ENCODE results near the gene PITPNC1.
A peak's percentile ranks its signal among the peaks of the same experiment; 100 is the strongest.
"Not testable (repeated sequence)": the region's sequence is repeated elsewhere in the genome, so short reads cannot be mapped to it uniquely, and the experiment has no call there.

PITPNC1 gene

GRCh38 chr17:67467500-67468455 lies 90.7 kb downstream of the PITPNC1 start:
- no peak for DNase-seq

GRCh38 chr17:67469208-67469980 lies 92.3 kb downstream of the PITPNC1 start:
- DNase-seq, result no peak

GRCh38 chr17:67470163-67470562 lies 93.1 kb downstream of the PITPNC1 start:
- DNase-seq, result no peak

- DNase-seq, result no peak
Observed at GRCh38 chr17:67471118-67471517, 94.0 kb downstream of the PITPNC1 start.

DNA sequence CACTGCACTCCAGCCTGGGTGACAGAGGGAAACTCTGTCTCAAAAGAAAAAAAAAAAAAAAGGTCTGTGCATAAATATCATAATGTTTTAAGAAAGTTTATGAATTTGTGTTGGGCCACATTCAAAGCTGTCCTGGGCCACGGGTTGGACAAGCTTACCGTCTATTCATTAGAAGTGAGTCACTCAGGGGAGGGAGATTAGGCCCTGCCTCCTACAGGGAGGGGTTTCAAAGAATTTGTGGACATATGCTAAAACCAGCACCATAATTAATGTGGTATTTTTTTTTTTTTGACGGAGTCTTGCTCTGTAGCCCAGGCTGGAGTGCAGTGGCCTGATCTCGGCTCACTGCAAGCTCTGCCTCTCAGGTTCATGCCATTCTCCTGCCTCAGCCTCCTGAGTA lies 95.5 kb downstream of the PITPNC1 start:
- DNase-seq, result not testable (repeated sequence)

- DNase-seq, result no peak
Observed at GRCh38 chr17:67474081-67474661, 97.1 kb downstream of the PITPNC1 start.

DNA sequence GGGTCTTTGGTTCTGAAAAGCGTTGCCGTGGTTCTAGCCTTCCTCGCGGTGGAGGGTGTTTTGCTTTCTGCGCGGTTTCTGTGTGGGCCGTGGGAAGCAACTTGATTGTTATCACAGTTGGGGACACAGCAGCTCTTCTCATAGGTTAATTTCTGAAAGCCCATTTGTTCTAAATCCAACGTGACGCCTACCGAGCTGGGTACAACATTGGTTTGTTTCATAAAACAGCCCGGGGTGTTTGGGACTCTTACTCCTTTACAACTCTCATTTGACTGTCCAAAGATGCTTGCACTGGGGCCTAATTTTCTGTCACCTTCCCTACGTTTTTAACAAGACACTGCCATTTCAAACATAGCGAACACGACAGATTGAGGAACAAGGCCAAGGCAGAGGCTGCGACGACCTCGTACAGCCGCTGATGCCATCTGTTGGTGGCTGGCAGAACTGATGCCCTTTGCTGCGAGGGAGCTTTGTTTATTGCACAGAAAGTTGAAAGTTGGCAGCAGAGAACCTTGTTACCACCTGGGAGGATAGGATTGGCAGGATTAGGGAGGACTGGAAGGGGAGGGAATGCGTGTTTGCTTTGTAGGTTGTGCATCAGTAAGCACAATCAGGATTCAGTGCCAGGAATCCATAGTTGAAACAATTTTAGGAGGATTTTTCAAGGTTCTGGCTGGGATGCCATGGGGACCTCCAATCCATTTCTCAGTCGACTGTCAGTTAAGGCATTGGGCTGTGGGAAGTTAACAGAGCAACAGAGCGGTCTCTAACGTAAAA lies 98.3 kb downstream of the PITPNC1 start:
- peak; percentile 26 for DNase-seq

GRCh38 chr17:67476787-67477335 lies 99.8 kb downstream of the PITPNC1 start:
- no peak for DNase-seq

DNA sequence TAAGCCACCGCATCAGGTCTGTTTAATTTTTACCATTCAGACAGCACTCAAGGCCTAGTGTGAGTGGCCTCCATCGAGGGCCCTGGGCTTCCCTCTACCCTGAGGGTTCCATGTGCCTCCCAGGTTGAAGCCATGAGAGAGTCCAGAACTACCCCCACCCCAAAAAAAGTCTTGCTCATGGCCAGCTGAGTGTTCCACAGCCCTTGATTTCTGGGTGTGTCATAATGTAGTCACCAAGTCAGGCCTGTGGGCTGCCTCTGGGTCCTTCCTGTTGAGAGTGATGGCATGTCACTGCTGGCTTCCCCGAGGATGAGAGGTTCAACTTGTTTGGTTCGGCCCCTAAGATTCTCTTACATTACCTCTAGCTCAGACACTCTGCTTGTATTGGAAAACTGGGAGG lies 100.6 kb downstream of the PITPNC1 start:
- no peak for DNase-seq

DNA sequence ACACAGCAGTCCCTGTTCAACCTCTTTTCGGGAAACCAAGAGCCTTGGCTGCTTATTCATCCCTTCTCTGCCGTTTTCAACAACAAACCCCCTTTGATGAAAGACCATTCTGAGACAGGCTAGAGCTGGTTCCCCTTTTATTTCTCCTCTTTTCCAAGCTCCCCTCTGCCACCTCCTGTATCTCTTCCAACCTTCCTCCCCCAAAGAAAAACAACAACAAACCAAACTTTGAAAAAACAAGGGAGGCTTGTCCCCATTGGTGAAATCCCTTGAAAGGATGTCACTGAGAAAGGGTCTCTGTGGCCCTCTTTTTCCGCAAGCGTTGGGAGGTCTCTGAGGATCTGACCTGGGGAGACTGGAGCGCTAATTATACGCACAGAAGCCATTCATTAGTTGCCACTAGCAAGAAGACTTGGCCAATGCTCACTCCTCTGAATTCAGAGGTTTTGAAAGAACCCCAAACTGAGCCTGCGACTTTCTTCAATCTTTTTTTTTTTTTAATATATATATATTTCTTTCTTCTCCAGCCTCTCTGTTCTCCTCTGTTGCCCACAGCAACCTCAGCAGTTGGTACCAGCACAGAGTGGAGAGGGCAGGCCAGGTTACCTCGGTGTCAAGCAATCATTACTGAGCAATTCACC lies 101.4 kb downstream of the PITPNC1 start:
- DNase-seq, result no peak

GRCh38 chr17:67479148-67479547 lies 102.1 kb downstream of the PITPNC1 start:
- DNase-seq, result no peak

- DNase-seq, result not testable (repeated sequence)
Observed at GRCh38 chr17:67480959-67481358, 103.9 kb downstream of the PITPNC1 start.

DNA sequence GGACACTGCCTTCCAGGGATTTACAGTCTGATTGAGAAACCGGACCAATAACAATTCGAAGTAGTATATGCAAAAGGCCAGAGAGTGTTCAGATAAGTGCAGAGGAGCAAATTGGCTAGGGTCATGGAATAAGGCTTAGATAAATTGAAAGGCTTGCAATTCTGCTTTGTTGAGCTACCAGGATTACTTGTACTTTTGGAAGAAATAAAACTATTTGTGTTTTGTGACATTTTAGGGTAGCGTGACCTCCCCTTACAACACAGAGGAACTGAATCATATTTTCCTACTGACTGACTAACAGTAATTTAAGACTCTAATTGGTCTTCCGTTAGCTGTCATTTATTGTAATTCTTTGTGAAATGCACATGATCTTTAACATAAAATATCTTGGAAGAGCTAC lies 104.7 kb downstream of the PITPNC1 start:
- peak; percentile 68 for DNase-seq

GRCh38 chr17:67482764-67483163 lies 105.7 kb downstream of the PITPNC1 start:
- no peak for DNase-seq

GRCh38 chr17:67484261-67484660 lies 107.2 kb downstream of the PITPNC1 start:
- DNase-seq, result no peak

- no peak for DNase-seq
Observed at GRCh38 chr17:67485666-67486065, 108.6 kb downstream of the PITPNC1 start.

DNA sequence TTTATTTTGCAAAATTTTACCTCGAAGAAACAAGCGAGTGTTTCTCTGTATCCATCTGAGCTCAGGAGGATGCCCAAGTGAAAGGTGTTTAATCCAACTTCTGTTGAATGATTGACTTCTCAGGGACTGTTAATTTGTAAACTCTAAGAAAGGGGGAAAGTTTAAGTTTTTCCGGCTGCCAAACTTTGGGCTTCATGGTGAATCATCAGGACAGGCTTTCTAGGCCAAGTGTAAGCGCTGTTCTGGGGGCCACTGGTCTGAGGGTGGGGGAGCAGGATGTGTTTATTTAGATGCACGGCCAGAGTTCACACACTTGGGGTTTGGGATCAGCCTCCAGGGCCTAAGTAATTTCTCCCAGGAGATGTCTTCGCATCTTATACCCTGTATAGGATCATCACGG lies 110.4 kb downstream of the PITPNC1 start:
- DNase-seq, result no peak

DNA sequence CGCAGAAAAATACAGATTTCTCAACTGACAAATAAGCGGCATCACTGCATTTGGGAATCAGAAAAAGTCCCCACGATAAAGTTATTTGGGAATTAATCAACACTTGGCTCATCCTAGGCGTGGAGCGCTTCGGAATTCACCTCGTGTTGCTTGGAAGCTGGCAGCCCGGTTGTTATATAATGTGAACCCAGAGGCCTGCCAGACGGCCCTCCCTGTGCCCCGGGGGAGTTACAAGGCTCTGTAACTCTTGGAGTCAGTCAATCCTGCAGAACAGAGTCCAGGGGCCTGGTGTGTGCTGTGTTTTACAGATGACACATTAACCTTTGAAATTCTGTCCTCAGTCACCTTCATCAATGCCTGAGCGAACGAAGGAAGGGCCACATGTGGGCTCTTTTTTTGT lies 111.1 kb downstream of the PITPNC1 start:
- no peak for DNase-seq

DNA sequence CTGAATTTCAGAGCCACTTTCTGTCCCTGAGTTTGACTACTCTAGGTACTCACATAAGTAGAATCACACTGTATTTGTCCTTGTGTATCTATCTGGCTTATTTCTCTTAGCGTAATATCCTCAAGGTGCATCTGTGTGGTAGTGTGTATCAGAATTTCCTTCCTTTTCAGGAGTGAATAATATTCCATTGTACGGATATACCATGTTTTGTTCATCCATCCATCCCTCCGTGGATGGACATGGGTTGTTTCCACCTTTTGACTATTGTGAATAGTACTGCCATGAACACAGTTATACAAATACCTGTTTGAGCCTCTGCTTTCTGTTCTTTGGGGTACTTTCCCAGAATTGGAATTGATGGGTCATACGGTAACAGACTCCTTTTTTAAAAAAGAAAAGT lies 111.7 kb downstream of the PITPNC1 start:
- no peak for DNase-seq

GRCh38 chr17:67489273-67489672 lies 112.2 kb downstream of the PITPNC1 start:
- no peak for DNase-seq

GRCh38 chr17:67490471-67490870 lies 113.4 kb downstream of the PITPNC1 start:
- no peak for DNase-seq
